Endothelial cell of umbilical vein (primary cell): Measurements from ENCODE around the gene DDX25. TPM values are rescaled to one million over a fixed set of nuclear protein-coding genes. Genes with fewer than 3 reads are reported as not detected.

Experiments used
- BruUV-seq: library from RNA; stranded (reverse); fragments of 400-500 nt; replicated peaks from 2 replicates; lab custom pipeline; 2021; lab: Mats Ljungman, UMichigan
- CTCF ChIA-PET: fragments of 300-600, 350-600 bp; sonication (Branson Sonifier 250); formaldehyde crosslinking; loops from one replicate; lab custom pipeline; 2021; ENCODE audit warnings: antibody characterized with exemption, inconsistent platforms; lab: Charles Lee
- POLR2A ChIA-PET: fragments of 300-600, 350-600 bp; sonication (Branson Sonifier 250); formaldehyde crosslinking; loops from one replicate; lab custom pipeline; 2021; ENCODE audit warnings: antibody characterized with exemption, inconsistent platforms; lab: Charles Lee
- DNase-seq: peaks from one replicate; pipeline ENCODE4 v3.0.0-alpha.2; 2011; ENCODE audit warnings: low read depth, low spot score
- FAIRE-seq: peaks from 2 replicates; lab custom pipeline; 2011; peaks lifted over from hg19 to GRCh38; lab: Jason Lieb, UNC
- H2AFZ ChIP-seq: 2 replicates; pipeline ENCODE4 v1.6.0; 2012; ENCODE audit warnings: low read depth, low read length, control low read depth, inconsistent platforms
- H3K27ac ChIP-seq: 2 replicates; pipeline ENCODE4 v1.5.1; 2011; ENCODE audit warnings: low read depth, mild to moderate bottlenecking, control low read depth, low read length, moderate library complexity; ENCODE audit not compliant: insufficient read depth
- H3K27me3 ChIP-seq, 2 experiments: 2 replicates each; pipeline versions ENCODE4 v1.6.0 to v1.6.1; 2011; ENCODE audit warnings: low read length in 2 of 2, mixed read lengths in 1 of 2; ENCODE audit not compliant: control insufficient read depth in 2 of 2, insufficient read depth in 2 of 2
- H3K36me3 ChIP-seq, 2 experiments: 2 replicates in 1 of 2; 3 replicates in 1 of 2; pipeline ENCODE4 v1.5.1; 2011; ENCODE audit warnings: low read length in 2 of 2, mild to moderate bottlenecking in 1 of 2, moderate library complexity in 1 of 2; ENCODE audit not compliant: control insufficient read depth in 2 of 2, insufficient read depth in 2 of 2; ENCODE audit errors: extremely low read depth in 1 of 2
- H3K4me1 ChIP-seq: 3 replicates; pipeline ENCODE4 v1.5.1; 2011; ENCODE audit warnings: mild to moderate bottlenecking, low read length; ENCODE audit not compliant: control insufficient read depth, insufficient read depth; ENCODE audit errors: extremely low read depth
- H3K4me2 ChIP-seq: 2 replicates; pipeline ENCODE4 v1.6.1; 2011; ENCODE audit warnings: low read length, control low read depth, mixed read lengths; ENCODE audit not compliant: insufficient read depth
- H3K4me3 ChIP-seq, 3 experiments: fragments of 200-600 bp in 1 of 3; sonication (generic), shearing (Covaris generic) in 1 of 3; replicated peaks in 1 of 3; 2 replicates each; pipeline ENCODE4 v1.5.1; 2011 to 2016; ENCODE audit warnings: control low read depth in 3 of 3, low read length in 3 of 3, mild to moderate bottlenecking in 2 of 3, inconsistent platforms in 1 of 3, low read depth in 1 of 3, moderate library complexity in 1 of 3; ENCODE audit not compliant: insufficient read depth in 1 of 3
- H3K79me2 ChIP-seq: 2 replicates; pipeline ENCODE4 v1.6.0; 2012; ENCODE audit warnings: low read length, inconsistent platforms; ENCODE audit not compliant: control insufficient read depth, insufficient read depth
- H3K9ac ChIP-seq: replicated peaks from 2 replicates; pipeline ENCODE3; 2011; ENCODE audit warnings: low read length, control low read depth; ENCODE audit not compliant: insufficient read depth; ENCODE audit errors: extremely low read depth
- H3K9me1 ChIP-seq: replicated peaks from 3 replicates; pipeline ENCODE4 v1.6.0; 2011; ENCODE audit warnings: mild to moderate bottlenecking, low read length; ENCODE audit not compliant: control insufficient read depth, insufficient read depth; ENCODE audit errors: extremely low read depth
- H3K9me3 ChIP-seq: replicated peaks from 2 replicates; pipeline ENCODE4 v1.5.1; 2012; ENCODE audit warnings: low read length, inconsistent platforms; ENCODE audit not compliant: control insufficient read depth, insufficient read depth
- H4K20me1 ChIP-seq: replicated peaks from 2 replicates; pipeline ENCODE3; 2011; ENCODE audit warnings: mild to moderate bottlenecking, low read length; ENCODE audit not compliant: control insufficient read depth, insufficient read depth; ENCODE audit errors: extremely low read depth
- CTCF ChIP-seq, 2 donors: IDR thresholded peaks; 1 replicate in 1 of 2; 2 replicates in 1 of 2; pipeline ENCODE4 v1.5.1; 2011; ENCODE audit warnings: low read length in 2 of 2, mild to moderate bottlenecking in 2 of 2, moderate library complexity in 2 of 2, control low read depth in 1 of 2, inconsistent platforms in 1 of 2, low read depth in 1 of 2; ENCODE audit not compliant: insufficient read depth in 1 of 2; ENCODE audit errors: extremely low read depth in 1 of 2
- EZH2 ChIP-seq: IDR thresholded peaks from 2 replicates; pipeline ENCODE4 v1.6.1; 2012; ENCODE audit warnings: borderline replicate concordance, low read depth, mild to moderate bottlenecking, moderate library complexity, low read length, inconsistent platforms; ENCODE audit not compliant: severe bottlenecking
- GATA2 ChIP-seq: IDR thresholded peaks from 2 replicates; pipeline ENCODE4 v1.7.0; 2011; ENCODE audit warnings: low read depth, mild to moderate bottlenecking, moderate library complexity, mixed read lengths, low read length; ENCODE audit not compliant: insufficient read length, insufficient read depth
- JUN ChIP-seq: IDR thresholded peaks from 2 replicates; pipeline ENCODE4 v1.6.1; 2011; ENCODE audit warnings: borderline replicate concordance, low read depth; ENCODE audit not compliant: insufficient read length, insufficient read depth
- POLR2AphosphoS5 ChIP-seq: IDR thresholded peaks from 2 replicates; pipeline ENCODE4 v1.6.1; 2012; ENCODE audit warnings: low read depth, mild to moderate bottlenecking, control low read depth, low read length, moderate library complexity; ENCODE audit not compliant: insufficient read depth
- dilution Hi-C: fragments of 300-500 bp; cut with MboI; formaldehyde crosslinking; loops from one replicate; pipeline ENCODE4 v1.15.0; 2019; ENCODE audit warnings: low sequenced_read_pairs; ENCODE audit not compliant: extremely low pct_ligation_motif_present
- intact Hi-C: fragments of 100-400 bp; cut with micrococcal nuclease; formaldehyde crosslinking; loops from one replicate; pipeline ENCODE4 v1.10.0; 2022
- polyA plus RNA-seq, 4 experiments: library from polyadenylated mRNA; depleted of rRNA in 3 of 4; stranded (reverse) in 3 of 4; unstranded in 1 of 4; fragments of >200 nt; gene quantifications; 2 replicates each; pipeline versions ENCODE4 v1.2.1 to v1.2.3, GENCODE V29; 2011 to 2012; ENCODE audit warnings: missing spikeins in 1 of 4
- total RNA-seq: library from RNA; stranded (reverse); gene quantifications from 2 replicates; pipeline ENCODE4 v1.2.3, GENCODE V29; 2021

DDX25 gene
- total and polyA plus RNA-seq, 2 donors (not counting 3 experiments of a cell fraction or from before 2014, with no cell fraction given): not detected

- H3K27ac ChIP-seq: no peak overlapping the region
- ChIA-PET CTCF (interaction anchor here (0.8 to 5.1 kb wide), 3 partner anchors 15 to 560 kb away, joined by 3 to 113 read pairs (median 5); no protein-coding TSS in a partner anchor), POLR2A (no interaction called here)
- no peaks in the 10 kb centered on the region for H3K9me1 ChIP-seq
- FAIRE-seq (no peak), DNase-seq (no peak)
- BruUV-seq: no TSS peak
- TF ChIP-seq GATA2 (no peak), POLR2AphosphoS5 (no peak), JUN (no peak), EZH2 (no peak), CTCF (IDR thresholded peaks at IDR 0.05; ENCODE audit: extremely low read depth in 1 of 2, insufficient read depth in 1 of 2, low read depth in 1 of 2, low read length in 2 of 2) (no peak)
- H3K9me3 ChIP-seq: no peaks in the 10 kb centered on the region
- no peaks in the 10 kb centered on the region for H4K20me1 ChIP-seq
- intact Hi-C loops: loop anchor here (5.0 to 10.0 kb wide), 2 partner anchors 344 to 381 kb away; partner anchors contain the start of genes DCPS, FOXRED1 and SRPRA
- H3K27me3 ChIP-seq: peaks cover 0 to 8% of the 10 kb centered on the region in 2 experiments
- H3K4me3 ChIP-seq: no peak overlapping the region
- H3K79me2 ChIP-seq: no peaks in the 10 kb centered on the region
- no peaks in the 10 kb centered on the region for H3K4me1 ChIP-seq
- H3K9ac ChIP-seq: no peak overlapping the region
- H2AFZ ChIP-seq: no peak overlapping the region
- H3K36me3 ChIP-seq: no peaks in the 10 kb centered on the region
- dilution Hi-C loops: no loop called here
- H3K4me2 ChIP-seq: no peak overlapping the region
These were observed 16.7 kb downstream of the DDX25 start for GRCh38 chr11:125921042-125921441.
